Fibroblast of lung (primary cell): Measurements from ENCODE around the gene CFAP107. TPM values are rescaled to one million over a fixed set of nuclear protein-coding genes. Genes with fewer than 3 reads are reported as not detected.

ENCODE experiments used
- DNase-seq, 2 donors: peaks; one replicate each; pipeline versions ENCODE4 v3.0.0 to v3.0.0-alpha.2; 2010; ENCODE audit warnings: low read depth in 2 of 2
- H2AFZ ChIP-seq: 2 replicates; pipeline ENCODE4 v1.5.1; 2012; ENCODE audit warnings: low read length, control low read depth, inconsistent platforms
- H3K27ac ChIP-seq: 2 replicates; pipeline ENCODE4 v1.5.1; 2011; ENCODE audit warnings: low read length, control low read depth; ENCODE audit not compliant: insufficient read depth
- H3K27me3 ChIP-seq: 2 replicates; pipeline ENCODE4 v1.5.1; 2011; ENCODE audit warnings: mild to moderate bottlenecking, low read length; ENCODE audit not compliant: control insufficient read depth, insufficient read depth
- H3K36me3 ChIP-seq: 2 replicates; pipeline ENCODE4 v1.5.1; 2011; ENCODE audit warnings: low read length; ENCODE audit not compliant: control insufficient read depth, insufficient read depth
- H3K4me1 ChIP-seq: 2 replicates; pipeline ENCODE4 v1.5.1; 2011; ENCODE audit warnings: low read length; ENCODE audit not compliant: control insufficient read depth, insufficient read depth; ENCODE audit errors: extremely low read depth
- H3K4me2 ChIP-seq: 2 replicates; pipeline ENCODE4 v1.5.1; 2011; ENCODE audit warnings: low read length, control low read depth; ENCODE audit not compliant: insufficient read depth; ENCODE audit errors: extremely low read depth
- H3K4me3 ChIP-seq, 4 experiments: fragments of 200-600 bp in 1 of 4; sonication (generic) in 1 of 4; replicated peaks in 1 of 4; 2 replicates each; pipeline ENCODE4 v1.5.1; 2011 to 2016; ENCODE audit warnings: low read length in 4 of 4, low read depth in 3 of 4, mild to moderate bottlenecking in 3 of 4, control low read depth in 2 of 4, inconsistent platforms in 1 of 4, mixed read lengths in 1 of 4; ENCODE audit not compliant: insufficient read depth in 1 of 4; ENCODE audit errors: control extremely low read depth in 1 of 4
- H3K79me2 ChIP-seq: 2 replicates; pipeline ENCODE4 v1.5.1; 2012; ENCODE audit warnings: mild to moderate bottlenecking, low read length, inconsistent platforms; ENCODE audit not compliant: control insufficient read depth, insufficient read depth
- H3K9ac ChIP-seq: 2 replicates; pipeline ENCODE4 v1.5.1; 2011; ENCODE audit warnings: mild to moderate bottlenecking, low read length, control low read depth; ENCODE audit not compliant: insufficient read depth
- H3K9me3 ChIP-seq: 2 replicates; pipeline ENCODE4 v1.5.1; 2012; ENCODE audit warnings: low read depth, low read length; ENCODE audit not compliant: control insufficient read depth, insufficient read depth
- H4K20me1 ChIP-seq: 2 replicates; pipeline ENCODE4 v1.5.1; 2011; ENCODE audit warnings: low read length; ENCODE audit not compliant: control insufficient read depth, insufficient read depth; ENCODE audit errors: extremely low read depth
- EZH2 ChIP-seq: IDR thresholded peaks from 2 replicates; pipeline ENCODE4 v1.5.1; 2012; ENCODE audit warnings: low read length, control low read depth, mild to moderate bottlenecking; ENCODE audit errors: missing control alignments
- polyA plus RNA-seq, 2 donors: library from polyadenylated mRNA; depleted of rRNA in 1 of 2; stranded (reverse) in 1 of 2; unstranded in 1 of 2; fragments of >200 nt; gene quantifications; 2 replicates each; pipeline ENCODE4 v1.2.1, GENCODE V29; 2011 to 2012; ENCODE audit warnings: missing spikeins in 1 of 2
- total RNA-seq: library from RNA; depleted of rRNA; stranded (reverse); fragments of >200 nt; gene quantifications from 2 replicates; pipeline ENCODE4 v1.2.1, GENCODE V29; 2014
- TF ChIP-seq, protein P1 (sequence below), 2 donors: IDR thresholded peaks in 1 of 2; conservative IDR thresholded peaks in 1 of 2; 1 replicate in 1 of 2; 2 replicates in 1 of 2; pipeline ENCODE4 v1.5.1; 2011 to 2012; ENCODE audit warnings: low read length in 2 of 2, control low read depth in 1 of 2, inconsistent platforms in 1 of 2, low read depth in 1 of 2, mild to moderate bottlenecking in 1 of 2

Gene CFAP107
- total and polyA plus RNA-seq, 2 donors (not counting 1 experiment from before 2014, with no cell fraction given) = not detected

DNA sequence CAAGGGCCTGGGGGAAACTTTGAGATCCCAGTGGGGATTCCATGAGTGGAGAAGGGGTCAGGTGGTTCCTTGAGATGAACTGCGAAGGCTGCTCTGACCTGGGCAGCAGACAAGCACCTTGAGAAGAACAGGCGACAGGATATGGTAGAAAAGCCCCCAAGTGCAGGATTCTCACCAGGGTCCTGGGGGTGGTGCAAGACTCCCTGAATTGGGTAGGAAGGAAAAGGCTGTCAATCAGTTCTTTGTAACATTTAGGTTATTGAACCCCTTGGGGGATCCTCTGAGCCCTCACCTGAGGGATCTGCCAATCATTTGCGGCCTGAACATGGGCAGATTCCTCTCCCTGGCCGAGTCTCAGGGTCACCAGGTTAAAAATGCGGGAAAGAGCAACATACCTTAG, 25.2 kb downstream of the CFAP107 start:
- Histone ChIP-seq H3K79me2 (no peaks in the 10 kb centered on the region), H2AFZ (no peak overlapping the region), H3K4me1 (no peaks in the 10 kb centered on the region), H3K9me3 (no peaks in the 10 kb centered on the region), H3K27ac (no peak overlapping the region), H3K9ac (no peak overlapping the region), H4K20me1 (no peaks in the 10 kb centered on the region), H3K27me3 (no peaks in the 10 kb centered on the region), H3K4me2 (no peak overlapping the region), H3K36me3 (no peaks in the 10 kb centered on the region), H3K4me3 (no peak overlapping the region)
- no peak for DNase-seq
- no peak for TF ChIP-seq EZH2
- TF ChIP-seq, protein P1, sequence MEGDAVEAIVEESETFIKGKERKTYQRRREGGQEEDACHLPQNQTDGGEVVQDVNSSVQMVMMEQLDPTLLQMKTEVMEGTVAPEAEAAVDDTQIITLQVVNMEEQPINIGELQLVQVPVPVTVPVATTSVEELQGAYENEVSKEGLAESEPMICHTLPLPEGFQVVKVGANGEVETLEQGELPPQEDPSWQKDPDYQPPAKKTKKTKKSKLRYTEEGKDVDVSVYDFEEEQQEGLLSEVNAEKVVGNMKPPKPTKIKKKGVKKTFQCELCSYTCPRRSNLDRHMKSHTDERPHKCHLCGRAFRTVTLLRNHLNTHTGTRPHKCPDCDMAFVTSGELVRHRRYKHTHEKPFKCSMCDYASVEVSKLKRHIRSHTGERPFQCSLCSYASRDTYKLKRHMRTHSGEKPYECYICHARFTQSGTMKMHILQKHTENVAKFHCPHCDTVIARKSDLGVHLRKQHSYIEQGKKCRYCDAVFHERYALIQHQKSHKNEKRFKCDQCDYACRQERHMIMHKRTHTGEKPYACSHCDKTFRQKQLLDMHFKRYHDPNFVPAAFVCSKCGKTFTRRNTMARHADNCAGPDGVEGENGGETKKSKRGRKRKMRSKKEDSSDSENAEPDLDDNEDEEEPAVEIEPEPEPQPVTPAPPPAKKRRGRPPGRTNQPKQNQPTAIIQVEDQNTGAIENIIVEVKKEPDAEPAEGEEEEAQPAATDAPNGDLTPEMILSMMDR (conservative IDR thresholded peaks at IDR 0.05 in 1 of 2, IDR thresholded peaks at IDR 0.05 in 1 of 2; ENCODE audit: low read depth in 1 of 2, low read length in 2 of 2) = no peak

DNA sequence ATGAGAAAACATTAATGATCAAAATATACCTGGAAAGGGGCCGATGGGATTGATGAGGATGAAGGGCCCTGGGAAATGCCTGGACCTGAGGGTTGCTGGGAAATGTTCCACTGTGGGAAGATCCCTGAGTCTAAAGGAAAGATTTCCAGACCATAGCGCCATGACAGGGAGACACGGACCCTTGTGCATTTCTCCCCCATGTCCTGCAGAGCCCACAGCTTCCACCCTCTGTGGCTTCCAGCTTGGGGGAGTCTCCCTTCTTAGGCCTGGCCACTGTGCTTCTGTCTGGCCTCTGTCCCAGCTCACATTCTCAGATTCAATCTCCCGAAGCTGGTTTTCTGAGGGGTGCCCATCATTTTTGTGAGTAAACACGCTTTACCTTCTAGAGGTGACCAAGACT, 26.5 kb downstream of the CFAP107 start:
- H2AFZ ChIP-seq = no peak overlapping the region
- no peak overlapping the region for H3K4me3 ChIP-seq
- H3K36me3 ChIP-seq = no peaks in the 10 kb centered on the region
- TF ChIP-seq, protein P1 (conservative IDR thresholded peaks at IDR 0.05 in 1 of 2, IDR thresholded peaks at IDR 0.05 in 1 of 2; ENCODE audit: low read depth in 1 of 2, low read length in 2 of 2) = no peak
- no peak for TF ChIP-seq EZH2
- no peaks in the 10 kb centered on the region for H3K9me3 ChIP-seq
- DNase-seq = no peak
- no peak overlapping the region for H3K27ac ChIP-seq
- H4K20me1 ChIP-seq = no peaks in the 10 kb centered on the region
- no peaks in the 10 kb centered on the region for H3K79me2 ChIP-seq
- H3K4me1 ChIP-seq = no peaks in the 10 kb centered on the region
- H3K4me2 ChIP-seq = no peak overlapping the region
- no peak overlapping the region for H3K9ac ChIP-seq
- no peaks in the 10 kb centered on the region for H3K27me3 ChIP-seq

DNA sequence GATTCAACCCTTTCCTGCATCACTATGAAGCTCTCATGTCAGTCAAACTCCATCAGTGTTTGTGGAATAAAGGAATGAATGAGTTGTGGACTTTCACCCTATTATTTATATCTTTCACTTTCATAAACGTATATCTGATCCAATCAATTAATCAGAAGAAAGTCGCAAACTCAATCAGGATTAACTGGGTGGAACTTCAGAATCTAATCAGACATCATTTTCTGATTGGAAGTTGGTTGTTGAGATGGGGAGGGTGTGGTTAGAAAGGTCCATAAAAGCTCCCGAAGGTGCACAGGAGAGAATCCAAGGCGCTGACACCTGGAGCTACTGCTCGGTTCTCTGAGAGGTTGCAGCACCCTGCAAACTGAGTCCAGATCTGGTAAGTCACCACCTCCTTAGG, 27.4 kb downstream of the CFAP107 start, which contains the start of gene PRAMEF12:
Gene PRAMEF12 (plus strand): TSS at position 301 of the 400 bp plus-strand sequence. CDS start 1,130 bp downstream, outside the sequence.
- Histone ChIP-seq H3K4me3 (no peak within 1 kb of the TSS), H3K79me2 (no peaks in the 10 kb centered on the region), H4K20me1 (no peaks in the 10 kb centered on the region), H3K4me2 (no peak within 1 kb of the TSS), H3K4me1 (no peaks in the 10 kb centered on the region), H3K36me3 (no peaks in the 10 kb centered on the region), H3K27ac (no peak within 1 kb of the TSS), H3K9ac (no peak within 1 kb of the TSS), H2AFZ (no peak within 1 kb of the TSS), H3K27me3 (no peaks in the 10 kb centered on the region), H3K9me3 (no peaks in the 10 kb centered on the region)
- DNase-seq = no peak
- no peak for TF ChIP-seq EZH2
- TF ChIP-seq, protein P1 (conservative IDR thresholded peaks at IDR 0.05 in 1 of 2, IDR thresholded peaks at IDR 0.05 in 1 of 2; ENCODE audit: low read depth in 1 of 2, low read length in 2 of 2) = no peak
